PC-9 (cell line): ENCODE data around the gene NLRC3. TPM values are rescaled to one million over a fixed set of nuclear protein-coding genes. Genes with fewer than 3 reads are reported as not detected.

Experiments used
- BruUV-seq: library from RNA; stranded (reverse); fragments of 400-500 nt; replicated peaks from 2 replicates; lab custom pipeline; 2021; lab: Mats Ljungman, UMichigan
- CTCF ChIA-PET: fragments of 300-600 bp; sonication (Branson Sonifier 250); formaldehyde crosslinking; loops from one replicate; lab custom pipeline; 2022; ENCODE audit warnings: antibody characterized with exemption; lab: Charles Lee
- POLR2A ChIA-PET: fragments of 300-600 bp; sonication (Branson Sonifier 250); formaldehyde crosslinking; loops from one replicate; lab custom pipeline; 2022; ENCODE audit warnings: antibody characterized with exemption; ENCODE audit not compliant: unreplicated experiment; lab: Charles Lee
- DNase-seq, 2 experiments: peaks; one replicate each; pipeline versions ENCODE4 v3.0.0 to v3.0.0-alpha.2; 2015 to 2022; ENCODE audit warnings: mixed read lengths in 1 of 2
- H2AFZ ChIP-seq: fragments of 200-600 bp; sonication (generic); 2 replicates; pipeline ENCODE4 v1.8.1; 2017; ENCODE audit warnings: antibody characterized with exemption
- H3F3A ChIP-seq: fragments of 200-600 bp; sonication (generic); 2 replicates; pipeline ENCODE4 v1.8.1; 2017; ENCODE audit warnings: antibody characterized with exemption, mild to moderate bottlenecking, low read depth; ENCODE audit not compliant: insufficient read depth
- H3K27ac ChIP-seq: fragments of 200-600 bp; sonication (generic); 2 replicates; pipeline ENCODE4 v1.6.1; 2016; ENCODE audit warnings: mixed run types
- H3K27me3 ChIP-seq: fragments of 200-600 bp; sonication (generic); 2 replicates; pipeline ENCODE4 v1.6.1; 2016; ENCODE audit warnings: low read depth, mixed run types; ENCODE audit not compliant: insufficient read depth
- H3K36me3 ChIP-seq: fragments of 200-600 bp; sonication (generic); 2 replicates; pipeline ENCODE4 v1.6.1; 2016; ENCODE audit warnings: low read depth, mixed run types
- H3K4me1 ChIP-seq: fragments of 200-600 bp; sonication (generic); replicated peaks from 2 replicates; pipeline ENCODE4 v1.6.1; 2016; ENCODE audit warnings: mixed run types; ENCODE audit not compliant: insufficient read depth
- H3K4me2 ChIP-seq: fragments of 200-600 bp; sonication (generic); 2 replicates; pipeline ENCODE4 v1.6.1; 2017; ENCODE audit warnings: mixed run types
- H3K4me3 ChIP-seq: fragments of 200-600 bp; sonication (generic); 2 replicates; pipeline ENCODE4 v1.6.1; 2016; ENCODE audit warnings: mixed run types
- H3K79me2 ChIP-seq: fragments of 200-600 bp; sonication (generic); 2 replicates; pipeline ENCODE4 v1.6.1; 2017; ENCODE audit warnings: low read depth, mixed run types
- H3K9me2 ChIP-seq: fragments of 200-600 bp; sonication (generic); 2 replicates; pipeline ENCODE4 v1.8.1; 2017; ENCODE audit warnings: mild to moderate bottlenecking; ENCODE audit not compliant: insufficient read depth
- H3K9me3 ChIP-seq: fragments of 200-600 bp; sonication (generic); 2 replicates; pipeline ENCODE4 v1.8.1; 2016; ENCODE audit warnings: low read depth; ENCODE audit not compliant: insufficient read depth
- H4K20me1 ChIP-seq: fragments of 200-600 bp; sonication (generic); 2 replicates; pipeline ENCODE4 v1.8.1; 2017; ENCODE audit not compliant: insufficient read depth
- EZH2 ChIP-seq: fragments of 200-600 bp; sonication (generic); IDR thresholded peaks from 2 replicates; pipeline ENCODE4 v1.8.0; 2017; ENCODE audit warnings: antibody characterized with exemption, low read depth
- intact Hi-C: fragments of 100-400 bp; cut with micrococcal nuclease; formaldehyde crosslinking; loops from one replicate; pipeline ENCODE4 v1.10.0; 2022; ENCODE audit not compliant: unreplicated experiment
- total RNA-seq: library from RNA; stranded (reverse); gene quantifications from 2 replicates; pipeline ENCODE4 v1.2.3, GENCODE V29; 2021
- TF ChIP-seq, protein P1 (sequence below): fragments of 200-600 bp; sonication (generic); conservative IDR thresholded peaks from 2 replicates; pipeline ENCODE4 v1.6.1; 2017; ENCODE audit warnings: mixed run types, antibody characterized with exemption, mild to moderate bottlenecking, moderate library complexity

Gene NLRC3
- total RNA-seq, 1 experiment from 2014 or later = not detected

DNA sequence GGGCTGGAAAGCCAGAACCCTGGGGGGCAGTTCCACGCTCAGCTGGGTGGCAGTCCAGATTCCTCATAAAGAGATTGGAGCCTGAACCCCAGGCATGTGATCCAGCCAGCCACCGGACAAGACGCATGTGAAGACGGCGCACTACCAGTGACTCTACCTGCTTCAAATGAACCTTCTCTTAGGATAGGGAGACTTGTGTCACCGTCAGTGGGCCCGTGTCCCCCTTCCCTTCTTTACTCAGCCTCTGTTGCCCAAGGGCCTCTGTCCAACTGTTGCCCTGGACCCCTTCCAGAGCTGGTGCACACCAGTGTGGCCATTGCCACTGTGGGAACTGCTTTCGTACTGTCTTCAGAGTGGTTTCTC lies 58.2 kb downstream of the NLRC3 start:
- Histone ChIP-seq H3K4me2 (no peak overlapping the region), H4K20me1 (0 out of 2 replicates have a peak, but pooled peaks cover 12% of the 10 kb centered on the region), H3K27me3 (no peaks in the 10 kb centered on the region), H3K4me1 (peaks cover 32% of the 10 kb centered on the region), H3K4me3 (no peak overlapping the region), H3K79me2 (no peaks in the 10 kb centered on the region), H3K27ac (no peak overlapping the region), H3K9me2 (no peaks in the 10 kb centered on the region), H2AFZ (no peak overlapping the region), H3F3A (peaks cover 35% of the 10 kb centered on the region; the same call in 1 of the 2 replicates), H3K9me3 (no peaks in the 10 kb centered on the region), H3K36me3 (peaks cover 9% of the 10 kb centered on the region; the same call in 1 of the 2 replicates)
- intact Hi-C loops = no loop called here
- POLR2A ChIA-PET = no interaction called here
- CTCF ChIA-PET = no interaction called here
- no TSS peak for BruUV-seq
- no peak for DNase-seq
- TF ChIP-seq, protein P1, sequence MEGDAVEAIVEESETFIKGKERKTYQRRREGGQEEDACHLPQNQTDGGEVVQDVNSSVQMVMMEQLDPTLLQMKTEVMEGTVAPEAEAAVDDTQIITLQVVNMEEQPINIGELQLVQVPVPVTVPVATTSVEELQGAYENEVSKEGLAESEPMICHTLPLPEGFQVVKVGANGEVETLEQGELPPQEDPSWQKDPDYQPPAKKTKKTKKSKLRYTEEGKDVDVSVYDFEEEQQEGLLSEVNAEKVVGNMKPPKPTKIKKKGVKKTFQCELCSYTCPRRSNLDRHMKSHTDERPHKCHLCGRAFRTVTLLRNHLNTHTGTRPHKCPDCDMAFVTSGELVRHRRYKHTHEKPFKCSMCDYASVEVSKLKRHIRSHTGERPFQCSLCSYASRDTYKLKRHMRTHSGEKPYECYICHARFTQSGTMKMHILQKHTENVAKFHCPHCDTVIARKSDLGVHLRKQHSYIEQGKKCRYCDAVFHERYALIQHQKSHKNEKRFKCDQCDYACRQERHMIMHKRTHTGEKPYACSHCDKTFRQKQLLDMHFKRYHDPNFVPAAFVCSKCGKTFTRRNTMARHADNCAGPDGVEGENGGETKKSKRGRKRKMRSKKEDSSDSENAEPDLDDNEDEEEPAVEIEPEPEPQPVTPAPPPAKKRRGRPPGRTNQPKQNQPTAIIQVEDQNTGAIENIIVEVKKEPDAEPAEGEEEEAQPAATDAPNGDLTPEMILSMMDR = no peak
- TF ChIP-seq EZH2 = no peak

- Histone ChIP-seq H3F3A (peaks cover 40% of the 10 kb centered on the region; the same call in 1 of the 2 replicates), H3K9me3 (no peaks in the 10 kb centered on the region), H3K36me3 (peaks cover 9% of the 10 kb centered on the region; the same call in 1 of the 2 replicates), H2AFZ (no peak overlapping the region), H3K4me3 (no peak overlapping the region), H3K4me1 (peaks cover 37% of the 10 kb centered on the region), H3K27ac (no peak overlapping the region), H3K27me3 (no peaks in the 10 kb centered on the region), H4K20me1 (0 out of 2 replicates have a peak, but pooled peaks cover 17% of the 10 kb centered on the region), H3K79me2 (no peaks in the 10 kb centered on the region), H3K9me2 (no peaks in the 10 kb centered on the region), H3K4me2 (no peak overlapping the region)
- intact Hi-C loops = no loop called here
- CTCF ChIA-PET = no interaction called here
- POLR2A ChIA-PET = no interaction called here
- DNase-seq = no peak
- TF ChIP-seq, protein P1 = no peak
- TF ChIP-seq EZH2 = no peak
- BruUV-seq = no TSS peak
Measured at GRCh38 chr16:3518292-3518985, 58.8 kb downstream of the NLRC3 start.

DNA sequence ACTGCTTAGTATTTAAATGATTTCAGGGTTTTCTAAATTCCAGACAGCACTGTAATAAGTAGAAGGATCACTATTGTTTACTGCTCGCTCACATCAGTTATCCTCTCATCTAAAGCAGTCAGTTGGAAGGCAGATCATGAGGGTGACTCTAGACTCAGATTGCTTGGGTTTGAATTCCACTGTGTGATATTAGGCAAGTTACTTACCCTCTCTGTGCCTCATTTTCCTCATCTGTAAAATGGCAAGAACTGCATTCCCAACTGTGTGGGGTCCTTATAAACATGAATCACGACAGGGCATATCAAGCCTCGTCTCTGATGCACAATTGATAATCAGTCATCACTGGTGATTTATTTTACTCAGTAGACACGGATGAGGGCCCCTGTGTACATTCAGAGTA lies 61.3 kb downstream of the NLRC3 start:
- H3K27ac ChIP-seq = no peak overlapping the region
- ChIA-PET CTCF (interaction anchor here (0.6 kb wide), 1 partner anchor 244 kb away, joined by 11 read pairs; no protein-coding TSS in a partner anchor), POLR2A (no interaction called here)
- peaks cover 49% of the 10 kb centered on the region for H3F3A ChIP-seq
- no peak overlapping the region for H3K4me3 ChIP-seq
- H4K20me1 ChIP-seq = peaks cover 18% of the 10 kb centered on the region; the same call in 1 of the 2 replicates
- H3K79me2 ChIP-seq = no peaks in the 10 kb centered on the region
- H3K4me1 ChIP-seq = peaks cover 39% of the 10 kb centered on the region
- no TSS peak for BruUV-seq
- H3K36me3 ChIP-seq = peaks cover 12% of the 10 kb centered on the region; the same call in 1 of the 2 replicates
- H3K9me2 ChIP-seq = no peaks in the 10 kb centered on the region
- no peak for DNase-seq
- no peak overlapping the region for H2AFZ ChIP-seq
- no peak overlapping the region for H3K4me2 ChIP-seq
- TF ChIP-seq EZH2 = no peak
- TF ChIP-seq, protein P1 = no peak
- intact Hi-C loops = no loop called here
- H3K27me3 ChIP-seq = no peaks in the 10 kb centered on the region
- no peaks in the 10 kb centered on the region for H3K9me3 ChIP-seq
